PFSK-1 (cell line): ENCODE data around the gene GASK1B.

ENCODE experiments used
- POLR2AphosphoS5 ChIP-seq: IDR thresholded peaks from 2 replicates; pipeline ENCODE4 v1.6.1; 2012; ENCODE audit warnings: low read depth, mild to moderate bottlenecking, control low read depth, low read length, moderate library complexity
- REST ChIP-seq, 2 experiments: IDR thresholded peaks; 2 replicates each; pipeline versions ENCODE4 v1.6.1 to v1.8.0; 2011 to 2012; ENCODE audit warnings: low read depth in 2 of 2, low read length in 2 of 2, control low read depth in 1 of 2, inconsistent platforms in 1 of 2, mild to moderate bottlenecking in 1 of 2, moderate library complexity in 1 of 2; ENCODE audit not compliant: insufficient read depth in 1 of 2
- SIN3A ChIP-seq: IDR thresholded peaks from 2 replicates; pipeline ENCODE4 v1.6.1; 2012; ENCODE audit warnings: mild to moderate bottlenecking, low read length, moderate library complexity, borderline replicate concordance; ENCODE audit not compliant: insufficient read depth
- TAF1 ChIP-seq: IDR thresholded peaks from 2 replicates; pipeline ENCODE4 v1.6.1; 2012; ENCODE audit warnings: low read length, control low read depth, borderline replicate concordance; ENCODE audit not compliant: insufficient read depth

- no peak for TF ChIP-seq POLR2AphosphoS5
- TF ChIP-seq REST (IDR thresholded peaks at IDR 0.05; ENCODE audit: insufficient read depth in 1 of 2, low read depth in 2 of 2, low read length in 2 of 2): no peak
- TF ChIP-seq TAF1: no peak
- TF ChIP-seq SIN3A: no peak
These were observed 39.3 kb downstream of the GASK1B start for GRCh38 chr4:158133551-158133950.
